HG03442 (cell line): ENCODE measurements around the gene GTF2H3.

Experiments
- ATAC-seq: cut with Tn5 transposase; IDR thresholded peaks from one replicate; pipeline ENCODE4 v1.9.1; 2021; ENCODE audit warnings: mild to moderate bottlenecking, moderate library complexity; ENCODE audit not compliant: unreplicated experiment

The GTF2H3 gene

GRCh38 chr12:123705935-123706334 is 72.3 kb downstream of the GTF2H3 start:
- ATAC-seq = no peak

- no peak for ATAC-seq
These were observed 73.8 kb downstream of the GTF2H3 start for GRCh38 chr12:123707466-123707865.
